Parathyroid adenoma (tissue), 2 donors: ENCODE measurements around the gene SEMA7A.

Source experiments
- H2AFZ ChIP-seq: fragments of 300-600 bp; sonication (generic); one replicate; pipeline ENCODE4 v1.7.0; 2017; ENCODE audit warnings: antibody characterized with exemption, mild to moderate bottlenecking
- H3K27ac ChIP-seq: fragments of 300-600 bp; sonication (generic); one replicate; pipeline ENCODE4 v1.7.0; 2017
- H3K27me3 ChIP-seq: fragments of 300-600 bp; sonication (generic); one replicate; pipeline ENCODE4 v1.7.0; 2017; ENCODE audit warnings: low read length; ENCODE audit not compliant: control insufficient read depth, insufficient read depth
- H3K36me3 ChIP-seq: fragments of 300-600 bp; sonication (generic); one replicate; pipeline ENCODE4 v1.7.0; 2017; ENCODE audit warnings: low read length; ENCODE audit not compliant: control insufficient read depth, insufficient read depth
- H3K4me1 ChIP-seq: fragments of 300-600 bp; sonication (generic); one replicate; pipeline ENCODE4 v1.7.0; 2017; ENCODE audit warnings: control low read depth
- H3K4me2 ChIP-seq: fragments of 300-600 bp; sonication (generic); one replicate; pipeline ENCODE4 v1.7.0; 2017; ENCODE audit warnings: low read length
- H3K4me3 ChIP-seq: fragments of 300-600 bp; sonication (generic); one replicate; pipeline ENCODE4 v1.7.0; 2017; ENCODE audit warnings: low read depth, low read length
- H3K79me2 ChIP-seq: fragments of 300-600 bp; sonication (generic); one replicate; pipeline ENCODE4 v1.7.0; 2017; ENCODE audit warnings: control low read depth
- H3K9ac ChIP-seq: fragments of 300-600 bp; sonication (generic); one replicate; pipeline ENCODE4 v1.7.0; 2017; ENCODE audit warnings: mild to moderate bottlenecking
- H3K9me3 ChIP-seq: fragments of 300-600 bp; sonication (generic); one replicate; pipeline ENCODE4 v1.7.0; 2017; ENCODE audit warnings: low read length; ENCODE audit not compliant: control insufficient read depth
- TF ChIP-seq, protein P1 (sequence below): fragments of 300-600 bp; sonication (generic); IDR thresholded peaks from one replicate; pipeline ENCODE4 v1.7.0; 2017; ENCODE audit warnings: antibody characterized with exemption, mild to moderate bottlenecking
- donor health status: primary hyperparathyroidism.

SEMA7A gene

DNA sequence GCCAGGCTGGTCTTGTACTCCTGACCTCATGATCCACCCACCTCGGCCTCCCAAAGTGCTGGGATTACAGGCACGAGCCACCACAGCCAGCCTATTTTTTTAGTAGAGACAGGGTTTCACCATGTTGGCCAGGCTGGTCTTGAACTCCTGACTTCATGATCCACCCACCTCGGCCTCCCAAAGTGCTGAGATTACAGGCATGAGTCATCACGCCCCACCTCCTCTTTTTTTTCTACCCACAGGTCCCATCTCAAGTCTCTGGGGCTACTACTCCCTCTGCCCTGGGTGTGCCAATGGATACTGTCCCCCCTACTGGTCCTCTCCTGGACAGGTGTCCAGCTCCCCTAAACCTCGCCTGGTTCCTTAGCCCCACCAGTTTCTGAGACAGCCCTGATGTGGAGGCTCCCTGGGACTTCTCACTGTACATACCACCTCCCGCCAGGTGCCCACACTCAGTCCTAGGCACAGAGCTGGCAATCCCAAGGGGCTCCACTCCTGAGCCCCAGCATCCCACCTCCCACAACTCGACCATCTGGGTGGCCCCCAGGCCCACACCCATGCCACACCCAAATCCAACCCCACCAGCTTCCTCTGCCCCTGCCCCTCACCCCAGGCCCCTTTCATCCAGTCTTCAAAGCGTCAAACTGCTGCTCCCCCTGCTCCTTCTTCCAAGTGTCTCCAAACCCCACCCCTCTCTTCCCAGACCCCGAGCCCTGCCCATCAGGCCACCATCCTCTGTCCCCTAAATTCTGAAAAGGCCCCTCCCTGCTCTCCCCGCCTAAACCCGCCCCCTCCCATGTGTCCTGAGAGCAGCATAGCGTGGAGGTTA, 53.2 kb downstream of the SEMA7A start:
- Histone ChIP-seq H3K4me1 (peaks cover 4% of the 10 kb centered on the region), H3K4me2 (no peak overlapping the region), H3K27ac (no peak overlapping the region), H3K9ac (no peak overlapping the region), H3K4me3 (no peak overlapping the region), H2AFZ (no peak overlapping the region), H3K9me3 (no peaks in the 10 kb centered on the region), H3K36me3 (no peaks in the 10 kb centered on the region), H3K27me3 (no peaks in the 10 kb centered on the region), H3K79me2 (no peaks in the 10 kb centered on the region)
- TF ChIP-seq, protein P1, sequence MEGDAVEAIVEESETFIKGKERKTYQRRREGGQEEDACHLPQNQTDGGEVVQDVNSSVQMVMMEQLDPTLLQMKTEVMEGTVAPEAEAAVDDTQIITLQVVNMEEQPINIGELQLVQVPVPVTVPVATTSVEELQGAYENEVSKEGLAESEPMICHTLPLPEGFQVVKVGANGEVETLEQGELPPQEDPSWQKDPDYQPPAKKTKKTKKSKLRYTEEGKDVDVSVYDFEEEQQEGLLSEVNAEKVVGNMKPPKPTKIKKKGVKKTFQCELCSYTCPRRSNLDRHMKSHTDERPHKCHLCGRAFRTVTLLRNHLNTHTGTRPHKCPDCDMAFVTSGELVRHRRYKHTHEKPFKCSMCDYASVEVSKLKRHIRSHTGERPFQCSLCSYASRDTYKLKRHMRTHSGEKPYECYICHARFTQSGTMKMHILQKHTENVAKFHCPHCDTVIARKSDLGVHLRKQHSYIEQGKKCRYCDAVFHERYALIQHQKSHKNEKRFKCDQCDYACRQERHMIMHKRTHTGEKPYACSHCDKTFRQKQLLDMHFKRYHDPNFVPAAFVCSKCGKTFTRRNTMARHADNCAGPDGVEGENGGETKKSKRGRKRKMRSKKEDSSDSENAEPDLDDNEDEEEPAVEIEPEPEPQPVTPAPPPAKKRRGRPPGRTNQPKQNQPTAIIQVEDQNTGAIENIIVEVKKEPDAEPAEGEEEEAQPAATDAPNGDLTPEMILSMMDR, result no peak

DNA sequence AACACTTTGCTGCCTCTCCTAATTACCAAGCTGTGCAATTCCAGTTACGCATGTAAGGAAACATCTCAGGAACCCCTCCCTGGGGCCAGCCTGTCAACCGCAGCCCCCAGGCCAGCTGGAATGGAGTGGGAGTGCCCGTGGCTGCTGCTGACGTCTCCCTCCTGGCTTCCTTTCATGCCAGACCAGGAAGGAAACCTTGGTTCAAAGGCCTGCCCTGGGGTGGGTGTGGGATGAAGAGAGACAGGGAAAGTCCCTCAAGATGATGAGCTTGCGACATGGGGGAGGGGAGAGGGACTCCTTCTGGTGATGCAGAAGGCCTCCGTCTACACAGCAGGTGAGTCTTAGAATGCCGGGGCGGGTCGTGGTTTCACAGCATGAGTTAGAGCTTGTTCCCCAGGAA, 54.9 kb downstream of the SEMA7A start:
- no peak overlapping the region for H3K4me3 ChIP-seq
- no peaks in the 10 kb centered on the region for H3K36me3 ChIP-seq
- no peak overlapping the region for H3K9ac ChIP-seq
- no peak overlapping the region for H2AFZ ChIP-seq
- no peaks in the 10 kb centered on the region for H3K27me3 ChIP-seq
- no peaks in the 10 kb centered on the region for H3K79me2 ChIP-seq
- no peak overlapping the region for H3K27ac ChIP-seq
- no peak overlapping the region for H3K4me2 ChIP-seq
- no peaks in the 10 kb centered on the region for H3K9me3 ChIP-seq
- no peaks in the 10 kb centered on the region for H3K4me1 ChIP-seq
- TF ChIP-seq, protein P1, result no peak

DNA sequence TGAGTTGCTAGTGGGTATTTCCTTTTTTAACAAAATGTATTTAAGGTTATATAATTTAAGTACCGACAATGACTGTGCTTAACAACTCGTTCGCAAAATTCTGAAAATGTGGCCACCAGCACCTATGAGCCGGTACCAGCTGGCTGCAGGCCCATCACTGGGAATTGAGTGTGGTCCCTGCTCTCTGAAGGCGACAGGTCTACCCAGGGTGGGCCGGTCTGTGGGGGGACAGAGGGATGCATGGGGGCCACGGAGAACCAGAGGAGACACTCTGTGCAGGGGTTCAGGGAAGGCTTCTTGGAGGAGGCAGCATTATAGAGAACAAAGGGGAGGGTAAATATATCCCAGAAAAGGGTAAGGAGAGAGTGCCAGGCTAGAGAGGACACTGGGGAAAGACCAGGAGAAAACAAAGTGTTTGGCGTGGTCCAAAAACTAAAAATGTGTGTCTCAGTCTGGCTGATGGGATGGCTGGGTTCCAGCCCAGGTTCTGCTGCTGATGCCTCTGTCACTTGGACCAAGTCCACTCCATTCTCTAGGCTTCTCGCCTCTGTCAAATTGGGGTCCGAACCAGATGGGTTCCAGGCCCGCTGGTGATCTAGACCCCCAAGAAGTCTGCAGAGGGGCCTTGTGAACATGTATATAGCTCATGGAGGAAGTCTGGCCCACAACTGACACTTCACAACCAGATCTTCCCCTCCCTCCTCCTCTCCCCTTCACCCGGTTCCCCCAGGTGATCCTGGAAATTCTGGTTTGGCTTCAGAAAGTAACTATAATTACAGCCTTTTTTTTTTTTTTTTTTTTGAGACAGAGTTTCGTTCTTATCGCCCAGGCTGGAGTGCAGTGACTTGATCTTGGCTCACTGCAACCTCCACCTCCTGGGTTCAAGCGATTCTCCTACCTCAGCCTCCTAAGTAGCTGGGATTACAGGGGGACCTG, 55.7 kb downstream of the SEMA7A start:
- Histone ChIP-seq H3K4me2 (no peak overlapping the region), H3K27me3 (no peaks in the 10 kb centered on the region), H3K36me3 (no peaks in the 10 kb centered on the region), H3K4me1 (no peaks in the 10 kb centered on the region), H3K27ac (no peak overlapping the region), H3K9me3 (no peaks in the 10 kb centered on the region), H2AFZ (no peak overlapping the region), H3K9ac (no peak overlapping the region), H3K4me3 (no peak overlapping the region), H3K79me2 (no peaks in the 10 kb centered on the region)
- TF ChIP-seq, protein P1, result no peak

DNA sequence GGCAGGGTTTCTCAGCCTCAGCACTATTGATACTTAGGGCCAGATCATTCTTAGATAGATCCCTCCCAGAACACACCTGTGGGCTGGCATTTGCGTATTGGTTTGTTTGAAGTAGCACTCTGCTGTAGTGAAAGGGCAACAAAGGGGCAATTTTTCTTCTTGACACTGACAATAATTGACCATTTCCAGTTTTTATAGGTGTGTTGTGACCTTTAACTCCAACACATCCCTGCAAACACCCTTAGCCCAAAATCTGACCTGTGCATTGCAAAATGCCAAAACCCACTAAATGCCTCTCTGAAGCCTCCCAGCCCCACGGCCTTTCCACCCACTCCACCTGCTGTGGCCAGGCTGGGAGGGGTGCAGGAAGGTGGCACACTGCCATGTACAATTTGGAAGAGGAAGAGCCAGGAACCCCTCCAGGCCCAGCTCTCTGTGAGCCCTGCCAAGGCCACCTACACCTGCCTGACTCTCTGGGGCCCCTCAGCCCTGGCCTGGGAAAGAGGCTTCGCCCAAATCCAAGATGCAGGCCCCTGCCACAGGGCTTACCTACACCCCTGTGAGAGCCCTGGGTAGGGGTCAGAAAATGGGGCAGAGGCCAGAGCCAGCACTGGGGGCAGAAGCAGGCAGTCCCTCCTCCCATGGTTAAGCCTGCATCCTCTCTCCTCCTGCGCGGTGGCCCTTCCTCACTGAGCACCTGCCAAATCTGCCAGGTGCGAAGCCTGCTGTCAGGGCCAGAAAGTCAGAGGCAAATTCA, 56.8 kb downstream of the SEMA7A start:
- Histone ChIP-seq H3K36me3 (no peaks in the 10 kb centered on the region), H2AFZ (no peak overlapping the region), H3K27me3 (no peaks in the 10 kb centered on the region), H3K9ac (no peak overlapping the region), H3K79me2 (no peaks in the 10 kb centered on the region), H3K9me3 (no peaks in the 10 kb centered on the region), H3K4me2 (no peak overlapping the region), H3K4me1 (no peaks in the 10 kb centered on the region), H3K27ac (no peak overlapping the region), H3K4me3 (no peak overlapping the region)
- TF ChIP-seq, protein P1, result no peak
